HCT116 (cell line): ENCODE results near the gene KAT6B. TPM values are rescaled to one million over a fixed set of nuclear protein-coding genes. Genes with fewer than 3 reads are reported as not detected.

ENCODE experiments used
- ATAC-seq: fragments of 200-7000 bp; cut with Tn5 transposase; 2 replicates; pipeline ENCODE4 v1.9.1; 2020; ENCODE audit warnings: mild to moderate bottlenecking, moderate library complexity
- BruUV-seq: library from RNA; stranded (reverse); fragments of 400-500 nt; replicated peaks from 2 replicates; lab custom pipeline; 2021; lab: Mats Ljungman, UMichigan
- CTCF ChIA-PET: fragments of 300-600 bp; sonication (Branson Sonifier 250); formaldehyde crosslinking; loops from one replicate; lab custom pipeline; 2021; ENCODE audit warnings: antibody characterized with exemption; lab: Charles Lee
- POLR2A ChIA-PET: fragments of 300-600, 350-600 bp; sonication (Branson Sonifier 250); formaldehyde crosslinking; loops from one replicate; lab custom pipeline; 2021; ENCODE audit warnings: antibody characterized with exemption; lab: Charles Lee
- RAD21 ChIA-PET, 2 experiments: fragments of 300-600 bp; sonication (Branson Sonifier 250); formaldehyde crosslinking; loops; one replicate each; lab custom pipeline; 2023; ENCODE audit warnings: low total read pairs in 2 of 2; ENCODE audit not compliant: uncharacterized antibody in 2 of 2, unreplicated experiment in 2 of 2, low non-redundant PET in 1 of 2; lab: Charles Lee
- DNase-seq: peaks from one replicate; pipeline ENCODE4 v3.0.0-alpha.2; 2010; ENCODE audit warnings: low read depth, low spot score
- H2AFZ ChIP-seq: fragments of 200-600 bp; shearing (Covaris generic), sonication (generic); 2 replicates; pipeline ENCODE4 v1.6.1; 2017; ENCODE audit warnings: low read depth, mixed run types, mixed read lengths, antibody characterized with exemption, low read length; ENCODE audit not compliant: poor library complexity, severe bottlenecking
- H3K27ac ChIP-seq: 2 replicates; pipeline ENCODE4 v1.5.1; 2012; ENCODE audit warnings: low read depth, low read length
- H3K27me3 ChIP-seq: fragments of 200-600 bp; sonication (generic); 2 replicates; pipeline ENCODE4 v1.6.1; 2016; ENCODE audit warnings: mixed run types, low read length, mixed read lengths; ENCODE audit not compliant: insufficient read depth
- H3K36me3 ChIP-seq, 2 experiments: fragments of 200-500 bp in 1 of 2; fragments of 200-600 bp in 1 of 2; sonication (Bioruptor generic) in 1 of 2; sonication (generic) in 1 of 2; 2 replicates each; pipeline versions ENCODE4 v1.5.1 to v1.6.1; 2014 to 2016; ENCODE audit warnings: low read length in 2 of 2, inconsistent platforms in 1 of 2, mixed read lengths in 1 of 2, mixed run types in 1 of 2; ENCODE audit not compliant: insufficient read depth in 2 of 2, control insufficient read depth in 1 of 2
- H3K4me1 ChIP-seq, 2 experiments: fragments of 200-600 bp in 1 of 2; sonication (generic) in 1 of 2; 2 replicates each; pipeline versions ENCODE4 v1.5.1 to v1.6.1; 2012 to 2017; ENCODE audit warnings: low read length in 2 of 2, inconsistent platforms in 1 of 2, mild to moderate bottlenecking in 1 of 2, mixed read lengths in 1 of 2, mixed run types in 1 of 2, moderate library complexity in 1 of 2; ENCODE audit not compliant: insufficient read depth in 2 of 2, control insufficient read depth in 1 of 2
- H3K4me2 ChIP-seq: fragments of 200-600 bp; sonication (generic); 2 replicates; pipeline ENCODE4 v1.6.1; 2017; ENCODE audit warnings: mixed run types, low read length, mixed read lengths
- H3K4me3 ChIP-seq, 2 experiments: fragments of 200-600 bp in 1 of 2; sonication (generic) in 1 of 2; replicated peaks in 1 of 2; 2 replicates each; pipeline ENCODE4 v1.5.1; 2011 to 2016; ENCODE audit warnings: low read length in 2 of 2, control low read depth in 1 of 2, low read depth in 1 of 2, mild to moderate bottlenecking in 1 of 2, mixed read lengths in 1 of 2, mixed run types in 1 of 2
- H3K79me2 ChIP-seq: fragments of 200-600 bp; sonication (generic); 2 replicates; pipeline ENCODE4 v1.6.1; 2017; ENCODE audit warnings: mild to moderate bottlenecking, mixed run types, low read length, moderate library complexity, mixed read lengths; ENCODE audit not compliant: insufficient read depth
- H3K9ac ChIP-seq: fragments of 200-600 bp; sonication (generic); 2 replicates; pipeline ENCODE4 v1.6.1; 2016; ENCODE audit warnings: low read length, mixed read lengths
- H3K9me2 ChIP-seq: fragments of 200-600 bp; sonication (generic), shearing (Covaris generic); 2 replicates; pipeline ENCODE4 v1.6.1; 2017; ENCODE audit warnings: mixed run types, mild to moderate bottlenecking, moderate library complexity; ENCODE audit not compliant: insufficient read depth
- H3K9me3 ChIP-seq, 2 experiments: fragments of 200-500 bp in 1 of 2; fragments of 200-600 bp in 1 of 2; sonication (Bioruptor generic) in 1 of 2; sonication (generic) in 1 of 2; 2 replicates each; pipeline ENCODE4 v1.6.1; 2014 to 2017; ENCODE audit warnings: low read length in 2 of 2, mixed read lengths in 2 of 2, inconsistent platforms in 1 of 2, low read depth in 1 of 2, mild to moderate bottlenecking in 1 of 2, mixed run types in 1 of 2, moderate library complexity in 1 of 2; ENCODE audit not compliant: control insufficient read depth in 1 of 2, insufficient read depth in 1 of 2
- H4K20me1 ChIP-seq: fragments of 200-600 bp; sonication (generic), shearing (Covaris generic); 2 replicates; pipeline ENCODE4 v1.6.1; 2017; ENCODE audit warnings: mixed run types, mild to moderate bottlenecking, moderate library complexity; ENCODE audit not compliant: insufficient read depth
- CBX3 ChIP-seq: IDR thresholded peaks from 2 replicates; pipeline ENCODE4 v1.6.1; 2012; ENCODE audit warnings: low read depth
- EGR1 ChIP-seq: IDR thresholded peaks from 2 replicates; pipeline ENCODE4 v1.6.1; 2012; ENCODE audit warnings: low read depth
- ELF1 ChIP-seq: IDR thresholded peaks from 2 replicates; pipeline ENCODE4 v1.6.1; 2012; ENCODE audit warnings: low read depth, borderline replicate concordance
- EZH2phosphoT487 ChIP-seq: fragments of 200-600 bp; IDR thresholded peaks from 2 replicates; pipeline ENCODE4 v1.6.1; 2018; ENCODE audit warnings: antibody characterized with exemption, borderline replicate concordance
- JUND ChIP-seq: IDR thresholded peaks from 2 replicates; pipeline ENCODE4 v1.6.1; 2012
- POLR2A ChIP-seq: IDR thresholded peaks from 2 replicates; pipeline ENCODE4 v1.7.0; 2011; ENCODE audit warnings: borderline replicate concordance; ENCODE audit not compliant: insufficient read depth, insufficient read length; ENCODE audit errors: extremely low read depth
- SIN3A ChIP-seq: IDR thresholded peaks from 2 replicates; pipeline ENCODE4 v1.6.1; 2012; ENCODE audit warnings: low read depth
- SP1 ChIP-seq: IDR thresholded peaks from 2 replicates; pipeline ENCODE4 v1.6.1; 2012; ENCODE audit warnings: low read depth
- SRF ChIP-seq: IDR thresholded peaks from 2 replicates; pipeline ENCODE4 v1.6.1; 2012; ENCODE audit warnings: low read depth
- YY1 ChIP-seq: IDR thresholded peaks from 2 replicates; pipeline ENCODE4 v1.6.1; 2011; ENCODE audit warnings: low read length, low read depth, moderate library complexity, mild to moderate bottlenecking; ENCODE audit not compliant: insufficient replicate concordance; ENCODE audit errors: extremely low read depth
- ZFX ChIP-seq: fragments of 450-650 bp; IDR thresholded peaks from 2 replicates; pipeline ENCODE4 v1.6.1; 2017
- intact Hi-C: fragments of 100-400 bp; cut with micrococcal nuclease; formaldehyde crosslinking; loops from 2 replicates; pipeline ENCODE4 v1.10.0; 2022
- total RNA-seq: library from RNA; stranded (reverse); gene quantifications from one replicate; pipeline ENCODE4 v1.2.1, GENCODE V29; 2021; ENCODE audit not compliant: unreplicated experiment
- TF ChIP-seq, protein P1 (sequence below): IDR thresholded peaks from 2 replicates; pipeline ENCODE4 v1.6.1; 2011; ENCODE audit warnings: mild to moderate bottlenecking, low read length, moderate library complexity; ENCODE audit not compliant: insufficient replicate concordance; ENCODE audit errors: extremely low read depth
- TF ChIP-seq, protein P2 (sequence below): IDR thresholded peaks from 2 replicates; pipeline ENCODE4 v1.6.1; 2012
- TF ChIP-seq, protein P3 (sequence below): IDR thresholded peaks from 2 replicates; pipeline ENCODE4 v1.6.1; 2012
- TF ChIP-seq, protein P4 (sequence below), 3 experiments: fragments of 200-600 bp in 1 of 3; sonication (generic) in 1 of 3; IDR thresholded peaks in 2 of 3; conservative IDR thresholded peaks in 1 of 3; 2 replicates each; pipeline ENCODE4 v1.5.1; 2012 to 2017; ENCODE audit warnings: low read depth in 2 of 3, low read length in 2 of 3, antibody characterized with exemption in 1 of 3, borderline replicate concordance in 1 of 3, control low read depth in 1 of 3, mild to moderate bottlenecking in 1 of 3, mixed read lengths in 1 of 3, mixed run types in 1 of 3, moderate library complexity in 1 of 3; ENCODE audit not compliant: insufficient read depth in 1 of 3

Gene KAT6B
- total RNA-seq, 1 experiment from 2014 or later: 17.8 TPM

DNA sequence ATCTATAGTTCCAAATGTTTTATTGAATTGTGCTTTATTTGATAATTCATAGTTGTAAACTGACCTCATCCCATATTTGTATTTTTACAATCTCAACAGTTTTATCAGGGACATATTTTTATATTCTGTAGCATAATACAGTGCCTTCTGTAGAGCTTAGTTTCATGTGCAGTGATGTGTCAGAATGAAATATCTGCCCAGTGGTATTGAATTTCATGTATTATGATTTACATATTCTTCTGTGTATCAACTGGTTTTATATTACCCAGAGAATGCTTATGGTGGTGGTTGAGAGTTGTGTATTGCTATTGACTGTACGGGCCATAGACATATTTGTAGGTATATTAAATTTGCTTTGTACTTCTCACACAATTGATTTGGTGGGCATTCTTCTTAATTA is 89.9 kb downstream of the KAT6B start (continued):
- TF ChIP-seq, protein P1, sequence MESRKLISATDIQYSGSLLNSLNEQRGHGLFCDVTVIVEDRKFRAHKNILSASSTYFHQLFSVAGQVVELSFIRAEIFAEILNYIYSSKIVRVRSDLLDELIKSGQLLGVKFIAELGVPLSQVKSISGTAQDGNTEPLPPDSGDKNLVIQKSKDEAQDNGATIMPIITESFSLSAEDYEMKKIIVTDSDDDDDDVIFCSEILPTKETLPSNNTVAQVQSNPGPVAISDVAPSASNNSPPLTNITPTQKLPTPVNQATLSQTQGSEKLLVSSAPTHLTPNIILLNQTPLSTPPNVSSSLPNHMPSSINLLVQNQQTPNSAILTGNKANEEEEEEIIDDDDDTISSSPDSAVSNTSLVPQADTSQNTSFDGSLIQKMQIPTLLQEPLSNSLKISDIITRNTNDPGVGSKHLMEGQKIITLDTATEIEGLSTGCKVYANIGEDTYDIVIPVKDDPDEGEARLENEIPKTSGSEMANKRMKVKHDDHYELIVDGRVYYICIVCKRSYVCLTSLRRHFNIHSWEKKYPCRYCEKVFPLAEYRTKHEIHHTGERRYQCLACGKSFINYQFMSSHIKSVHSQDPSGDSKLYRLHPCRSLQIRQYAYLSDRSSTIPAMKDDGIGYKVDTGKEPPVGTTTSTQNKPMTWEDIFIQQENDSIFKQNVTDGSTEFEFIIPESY: no peak
- TF ChIP-seq, protein P2, sequence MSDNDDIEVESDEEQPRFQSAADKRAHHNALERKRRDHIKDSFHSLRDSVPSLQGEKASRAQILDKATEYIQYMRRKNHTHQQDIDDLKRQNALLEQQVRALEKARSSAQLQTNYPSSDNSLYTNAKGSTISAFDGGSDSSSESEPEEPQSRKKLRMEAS: no peak
- no peak for TF ChIP-seq POLR2A
- no peak for TF ChIP-seq SP1
- TF ChIP-seq EGR1: no peak
- TF ChIP-seq SRF: no peak
- no peak for TF ChIP-seq JUND
- no peak for TF ChIP-seq EZH2phosphoT487

DNA sequence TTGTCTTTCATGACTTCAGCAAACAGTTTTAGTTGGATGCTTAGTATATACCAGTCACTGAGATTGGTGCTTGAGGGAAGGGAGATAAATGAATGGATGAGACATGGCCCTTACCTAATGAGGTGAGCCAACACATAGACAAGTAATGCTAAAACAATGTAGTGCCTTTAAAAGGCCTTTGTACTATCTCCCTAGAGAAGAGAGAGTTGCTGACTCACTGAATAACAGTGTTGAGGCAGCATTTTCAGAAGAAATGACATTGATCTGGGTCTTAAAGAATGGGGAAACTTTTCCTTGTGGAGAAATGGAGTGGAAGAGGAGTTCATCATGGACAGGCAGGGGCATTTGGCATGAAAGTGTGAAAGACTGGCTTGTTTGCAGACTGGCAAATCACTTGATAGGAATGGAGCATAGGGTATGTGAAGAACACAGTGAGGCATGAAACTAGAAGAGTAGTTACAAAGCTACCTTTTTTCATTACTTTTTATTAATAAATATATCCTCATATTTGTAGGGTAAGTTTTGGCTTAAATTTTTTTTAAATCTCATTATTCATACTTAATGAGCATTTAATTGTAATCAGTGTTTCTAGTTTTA is 91.2 kb downstream of the KAT6B start:
- intact Hi-C loops: no loop called here
- H2AFZ ChIP-seq: no peak overlapping the region
- ChIA-PET CTCF (no interaction called here), POLR2A (no interaction called here), RAD21 (no interaction called here)
- H3K4me3 ChIP-seq: no peak overlapping the region
- H3K4me1 ChIP-seq: peaks cover 26 to 45% of the 10 kb centered on the region in 2 experiments
- BruUV-seq: no TSS peak
- H3K36me3 ChIP-seq: no peaks in the 10 kb centered on the region
- H3K9ac ChIP-seq: 0 out of 2 replicates have a peak overlapping the region, but pooled peaks have one; percentile 4
- peak overlapping the region; percentile 50; the same call in 1 of the 2 replicates for H3K27ac ChIP-seq
- DNase-seq (peak; percentile 64), ATAC-seq (peak; percentile 90)
- peak overlapping the region; percentile 53 for H3K4me2 ChIP-seq
- H3K27me3 ChIP-seq: no peaks in the 10 kb centered on the region
- peaks cover 5% of the 10 kb centered on the region; the same call in 1 of the 2 replicates for H3K79me2 ChIP-seq
- H3K9me2 ChIP-seq: no peaks in the 10 kb centered on the region
- no peaks in the 10 kb centered on the region for H4K20me1 ChIP-seq
- H3K9me3 ChIP-seq: peaks cover 0 to 4% of the 10 kb centered on the region in 2 experiments; a peak in 1 of 4 replicates
- no peak for TF ChIP-seq EZH2phosphoT487
- peak; percentile 69; the same call in 1 of the 2 replicates for TF ChIP-seq CBX3
- TF ChIP-seq, protein P3, sequence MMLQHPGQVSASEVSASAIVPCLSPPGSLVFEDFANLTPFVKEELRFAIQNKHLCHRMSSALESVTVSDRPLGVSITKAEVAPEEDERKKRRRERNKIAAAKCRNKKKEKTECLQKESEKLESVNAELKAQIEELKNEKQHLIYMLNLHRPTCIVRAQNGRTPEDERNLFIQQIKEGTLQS: peak; percentile 48; the same call in 1 of the 2 replicates
- TF ChIP-seq, protein P4, sequence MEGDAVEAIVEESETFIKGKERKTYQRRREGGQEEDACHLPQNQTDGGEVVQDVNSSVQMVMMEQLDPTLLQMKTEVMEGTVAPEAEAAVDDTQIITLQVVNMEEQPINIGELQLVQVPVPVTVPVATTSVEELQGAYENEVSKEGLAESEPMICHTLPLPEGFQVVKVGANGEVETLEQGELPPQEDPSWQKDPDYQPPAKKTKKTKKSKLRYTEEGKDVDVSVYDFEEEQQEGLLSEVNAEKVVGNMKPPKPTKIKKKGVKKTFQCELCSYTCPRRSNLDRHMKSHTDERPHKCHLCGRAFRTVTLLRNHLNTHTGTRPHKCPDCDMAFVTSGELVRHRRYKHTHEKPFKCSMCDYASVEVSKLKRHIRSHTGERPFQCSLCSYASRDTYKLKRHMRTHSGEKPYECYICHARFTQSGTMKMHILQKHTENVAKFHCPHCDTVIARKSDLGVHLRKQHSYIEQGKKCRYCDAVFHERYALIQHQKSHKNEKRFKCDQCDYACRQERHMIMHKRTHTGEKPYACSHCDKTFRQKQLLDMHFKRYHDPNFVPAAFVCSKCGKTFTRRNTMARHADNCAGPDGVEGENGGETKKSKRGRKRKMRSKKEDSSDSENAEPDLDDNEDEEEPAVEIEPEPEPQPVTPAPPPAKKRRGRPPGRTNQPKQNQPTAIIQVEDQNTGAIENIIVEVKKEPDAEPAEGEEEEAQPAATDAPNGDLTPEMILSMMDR (IDR thresholded peaks at IDR 0.05 in 2 of 3, conservative IDR thresholded peaks at IDR 0.05 in 1 of 3; ENCODE audit: borderline replicate concordance in 1 of 3, insufficient read depth in 1 of 3, low read depth in 2 of 3, low read length in 2 of 3): no peak
- TF ChIP-seq SRF: peak; percentile 77
- 0 out of 2 replicates have a peak, but pooled peaks have one; percentile 32 for TF ChIP-seq SIN3A
- TF ChIP-seq YY1: no peak
- TF ChIP-seq, protein P1: no peak
- TF ChIP-seq POLR2A: no peak
- no peak for TF ChIP-seq ZFX
- no peak for TF ChIP-seq ELF1
